Upper lobe of right lung (tissue), 1 donor: ENCODE results near the gene AFM. TPM values are rescaled to one million over a fixed set of nuclear protein-coding genes. Genes with fewer than 3 reads are reported as not detected.

Experiments
- ATAC-seq: fragments of 200-7000 bp; cut with Tn5 transposase; one replicate; pipeline ENCODE4 v1.9.1; 2020; ENCODE audit warnings: mild to moderate bottlenecking, moderate library complexity
- DNase-seq: peaks from one replicate; pipeline ENCODE4 v3.0.0-alpha.2; 2020
- H3K27ac ChIP-seq: fragments of 200-600 bp; one replicate; pipeline ENCODE4 v1.8.0; 2022
- H3K27me3 ChIP-seq: fragments of 200-600 bp; one replicate; pipeline ENCODE4 v1.8.0; 2022; ENCODE audit warnings: mild to moderate bottlenecking
- H3K36me3 ChIP-seq: fragments of 200-600 bp; one replicate; pipeline ENCODE4 v1.8.0; 2022
- H3K4me1 ChIP-seq: fragments of 200-600 bp; one replicate; pipeline ENCODE4 v1.8.0; 2022
- H3K4me3 ChIP-seq: fragments of 200-600 bp; one replicate; pipeline ENCODE4 v1.8.0; 2022; ENCODE audit warnings: mild to moderate bottlenecking
- H3K9me3 ChIP-seq: fragments of 200-600 bp; one replicate; pipeline ENCODE4 v1.8.0; 2022
- intact Hi-C: fragments of 100-400 bp; cut with DNase I; formaldehyde crosslinking; loops from one replicate; pipeline ENCODE4 v1.11.0; 2022
- total RNA-seq: library from RNA; stranded (reverse); fragmentation: NEBNext Ultra II Directional; extraction: Animal tissue kit (Norgen Biotek cat#: 25700); gene quantifications from one replicate; pipeline ENCODE4 v1.2.1, GENCODE V29; 2021
- TF ChIP-seq, protein P1 (sequence below): fragments of 200-600 bp; IDR thresholded peaks from one replicate; pipeline ENCODE4 v1.8.0; 2022; ENCODE audit warnings: antibody characterized with exemption
- donor health status: DM: no; HTN: yes; CAD: no; lungs with severe emphysema.

AFM gene
- total RNA-seq, 1 donor from 2014 or later = not detected

DNA sequence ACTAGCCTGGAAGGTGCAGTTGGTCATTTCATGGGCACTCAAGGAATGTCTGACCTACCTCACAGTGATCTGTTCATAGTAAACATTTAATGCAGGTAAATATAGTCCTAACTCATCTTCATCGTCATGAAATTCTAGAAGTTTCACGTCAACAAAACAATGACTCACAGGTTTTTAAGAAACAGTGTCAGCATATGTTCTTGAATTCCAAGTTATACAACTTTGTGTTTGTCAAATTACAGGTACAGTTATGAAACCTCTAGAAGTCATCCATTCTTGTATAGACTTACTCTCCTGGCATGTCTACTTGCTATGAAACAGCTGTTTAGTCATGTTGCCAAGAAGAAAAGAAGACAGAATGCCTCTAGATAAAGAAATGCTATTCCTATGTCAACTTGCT, 46.6 kb downstream of the AFM start:
- Histone ChIP-seq H3K9me3 (no peaks in the 10 kb centered on the region), H3K36me3 (no peaks in the 10 kb centered on the region), H3K4me3 (no peak overlapping the region), H3K27ac (no peak overlapping the region), H3K4me1 (no peaks in the 10 kb centered on the region), H3K27me3 (no peaks in the 10 kb centered on the region)
- no peak for DNase-seq
- intact Hi-C loops = no loop called here
- TF ChIP-seq, protein P1, sequence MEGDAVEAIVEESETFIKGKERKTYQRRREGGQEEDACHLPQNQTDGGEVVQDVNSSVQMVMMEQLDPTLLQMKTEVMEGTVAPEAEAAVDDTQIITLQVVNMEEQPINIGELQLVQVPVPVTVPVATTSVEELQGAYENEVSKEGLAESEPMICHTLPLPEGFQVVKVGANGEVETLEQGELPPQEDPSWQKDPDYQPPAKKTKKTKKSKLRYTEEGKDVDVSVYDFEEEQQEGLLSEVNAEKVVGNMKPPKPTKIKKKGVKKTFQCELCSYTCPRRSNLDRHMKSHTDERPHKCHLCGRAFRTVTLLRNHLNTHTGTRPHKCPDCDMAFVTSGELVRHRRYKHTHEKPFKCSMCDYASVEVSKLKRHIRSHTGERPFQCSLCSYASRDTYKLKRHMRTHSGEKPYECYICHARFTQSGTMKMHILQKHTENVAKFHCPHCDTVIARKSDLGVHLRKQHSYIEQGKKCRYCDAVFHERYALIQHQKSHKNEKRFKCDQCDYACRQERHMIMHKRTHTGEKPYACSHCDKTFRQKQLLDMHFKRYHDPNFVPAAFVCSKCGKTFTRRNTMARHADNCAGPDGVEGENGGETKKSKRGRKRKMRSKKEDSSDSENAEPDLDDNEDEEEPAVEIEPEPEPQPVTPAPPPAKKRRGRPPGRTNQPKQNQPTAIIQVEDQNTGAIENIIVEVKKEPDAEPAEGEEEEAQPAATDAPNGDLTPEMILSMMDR = no peak
- no peak for ATAC-seq

DNA sequence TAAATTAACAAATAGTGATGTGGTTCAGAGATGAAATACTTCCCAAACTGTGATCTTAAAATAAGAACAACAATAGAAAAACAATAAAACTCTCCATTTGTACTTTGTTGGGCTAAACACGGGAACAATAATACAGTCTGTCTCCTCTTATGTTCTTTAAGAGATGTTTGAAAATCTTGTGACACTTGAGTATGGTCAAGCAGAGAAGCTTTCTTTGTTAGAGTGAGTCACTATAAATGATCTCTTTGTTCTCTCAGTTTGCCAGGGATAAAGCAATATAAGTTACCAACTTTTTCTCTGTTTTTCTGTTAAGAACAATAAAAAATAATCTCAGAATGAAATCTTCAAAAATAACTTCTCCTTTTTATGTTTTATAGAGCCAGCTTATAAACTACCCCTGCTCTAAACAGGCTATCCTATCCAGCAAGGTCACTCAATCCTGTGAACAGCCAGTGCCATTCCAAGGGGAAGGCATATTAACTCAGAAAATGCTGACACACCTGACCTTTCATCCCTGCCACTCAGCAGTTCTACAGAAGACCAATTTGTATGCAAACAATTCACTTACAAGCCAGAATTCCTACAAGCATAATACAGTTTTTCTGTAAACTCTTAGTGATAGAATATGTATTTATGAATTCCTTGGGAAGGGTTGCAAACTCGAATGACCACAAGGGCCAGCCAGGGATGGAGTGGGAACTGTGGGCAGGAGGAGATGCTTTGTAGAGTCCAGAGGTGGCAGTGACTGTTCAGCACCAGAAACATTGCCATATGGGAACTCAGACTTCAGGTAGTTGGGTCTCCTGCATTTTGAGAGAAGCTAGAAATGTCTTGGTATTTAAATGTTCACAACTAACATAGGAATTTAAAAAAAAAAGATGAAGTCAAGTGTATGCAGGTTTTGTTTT, 52.2 kb downstream of the AFM start:
- no peaks in the 10 kb centered on the region for H3K4me1 ChIP-seq
- DNase-seq = no peak
- no peak overlapping the region for H3K4me3 ChIP-seq
- H3K36me3 ChIP-seq = no peaks in the 10 kb centered on the region
- no peak for ATAC-seq
- intact Hi-C loops = no loop called here
- no peak overlapping the region for H3K27ac ChIP-seq
- no peaks in the 10 kb centered on the region for H3K9me3 ChIP-seq
- no peaks in the 10 kb centered on the region for H3K27me3 ChIP-seq
- TF ChIP-seq, protein P1 = no peak

DNA sequence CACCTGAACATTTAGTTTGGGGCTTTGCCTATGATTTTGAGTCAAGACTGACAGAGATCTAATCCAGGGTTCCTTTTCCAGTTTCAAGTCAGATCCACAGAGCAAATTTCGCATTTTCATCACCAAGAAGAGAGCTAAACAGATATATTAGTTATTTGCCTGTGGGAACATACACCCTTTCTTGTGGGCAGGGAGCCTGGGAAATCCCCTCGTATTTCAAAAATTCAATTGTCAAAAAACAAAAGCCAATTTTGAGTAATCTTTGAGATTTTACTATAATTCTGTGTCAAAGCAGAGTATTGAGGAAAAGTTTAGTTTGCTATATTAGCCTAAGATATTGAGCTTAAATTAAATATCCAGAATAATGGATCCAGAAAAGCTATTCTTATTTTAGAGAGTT, 56.6 kb downstream of the AFM start:
- ATAC-seq = no peak
- TF ChIP-seq, protein P1 = no peak
- Histone ChIP-seq H3K4me1 (no peaks in the 10 kb centered on the region), H3K27ac (no peak overlapping the region), H3K36me3 (no peaks in the 10 kb centered on the region), H3K4me3 (no peak overlapping the region), H3K27me3 (no peaks in the 10 kb centered on the region), H3K9me3 (no peaks in the 10 kb centered on the region)
- no peak for DNase-seq
- intact Hi-C loops = no loop called here

DNA sequence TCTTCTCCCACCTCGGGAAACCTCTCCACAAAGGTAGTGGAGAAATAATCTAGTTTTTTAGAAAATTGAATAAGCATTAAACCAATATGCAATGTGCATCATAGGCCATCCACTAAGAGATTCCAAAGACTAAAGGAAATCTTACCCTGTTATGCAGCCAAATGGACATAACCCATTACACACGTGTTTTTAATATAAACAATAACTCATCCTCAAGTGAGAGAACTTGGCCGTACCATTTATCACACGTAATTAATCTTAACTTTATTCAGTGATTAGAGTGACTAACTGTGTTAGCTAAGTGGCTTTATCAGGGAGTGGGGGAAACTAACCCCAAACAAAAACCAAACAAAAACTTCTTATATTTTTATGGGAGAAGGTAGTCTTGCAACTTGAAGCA, 57.8 kb downstream of the AFM start:
- DNase-seq (no peak), ATAC-seq (no peak)
- H3K27ac ChIP-seq = no peak overlapping the region
- no peaks in the 10 kb centered on the region for H3K9me3 ChIP-seq
- intact Hi-C loops = no loop called here
- no peaks in the 10 kb centered on the region for H3K4me1 ChIP-seq
- TF ChIP-seq, protein P1 = no peak
- no peak overlapping the region for H3K4me3 ChIP-seq
- H3K36me3 ChIP-seq = no peaks in the 10 kb centered on the region
- H3K27me3 ChIP-seq = no peaks in the 10 kb centered on the region

DNA sequence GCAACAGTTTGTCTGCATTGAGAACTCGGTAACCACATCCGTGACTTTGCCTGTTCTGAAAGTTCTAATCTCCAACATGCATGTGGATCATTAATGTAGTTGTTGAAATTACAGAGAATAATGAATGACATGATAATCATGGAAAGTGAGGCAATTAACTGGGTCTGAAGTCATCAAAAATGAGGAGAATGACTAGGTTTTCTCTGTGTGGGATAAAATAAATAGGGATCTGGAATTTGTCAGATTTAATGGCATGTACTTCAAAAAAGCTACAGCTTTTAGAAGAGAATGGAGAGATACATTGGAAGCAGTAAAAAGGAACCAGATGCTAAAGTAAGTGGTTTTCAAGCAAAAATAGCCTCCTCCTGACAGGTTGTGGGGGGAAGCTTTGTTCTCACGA, 59.3 kb downstream of the AFM start:
- H3K27me3 ChIP-seq = no peaks in the 10 kb centered on the region
- ATAC-seq = no peak
- TF ChIP-seq, protein P1 = no peak
- DNase-seq = no peak
- no peaks in the 10 kb centered on the region for H3K9me3 ChIP-seq
- H3K27ac ChIP-seq = no peak overlapping the region
- H3K4me1 ChIP-seq = no peaks in the 10 kb centered on the region
- intact Hi-C loops = no loop called here
- H3K4me3 ChIP-seq = no peak overlapping the region
- H3K36me3 ChIP-seq = no peaks in the 10 kb centered on the region
